ENCODE results near the gene ADAR. TPM values are rescaled to one million over a fixed set of nuclear protein-coding genes. Genes with fewer than 3 reads are reported as not detected.

ADAR gene
- total and polyA plus RNA-seq, 4 donors = 27.1 to 141 (median 107) TPM

DNA sequence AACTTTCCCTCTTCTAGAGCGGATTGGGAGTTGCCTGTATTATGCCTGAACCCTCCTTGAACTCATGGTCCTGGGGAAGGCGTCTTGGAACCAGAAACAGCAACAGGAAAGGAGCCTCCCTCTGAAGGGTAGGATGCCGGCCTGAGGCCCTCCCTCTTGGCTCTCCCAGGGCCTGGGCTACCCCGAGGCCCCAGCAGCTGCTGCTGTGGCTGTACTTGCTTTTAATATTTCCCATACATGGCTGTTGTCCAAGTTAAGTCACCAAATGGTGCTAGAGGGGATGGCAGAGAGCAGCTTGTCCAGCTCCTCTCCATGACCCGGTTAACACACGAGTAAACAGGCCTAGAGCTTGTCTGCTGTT is 29.9 kb downstream of the ADAR start:
- Histone ChIP-seq H3K4me1 (ENCODE audit: control insufficient read depth in 5 of 5, insufficient read depth in 5 of 5, low read length in 5 of 5) (peaks cover 0 to 9% (median 5%) of the 10 kb centered on the region in 5 donors), H3K27ac (ENCODE audit: low read depth in 1 of 2, low read length in 1 of 2) (peak overlapping the region in 1 of 2 donors; percentile 6), H3K9me3 (ENCODE audit: control insufficient read depth in 4 of 4, insufficient read depth in 3 of 4, low read length in 3 of 4) (no peaks in the 10 kb centered on the region), H3K27me3 (ENCODE audit: control insufficient read depth in 3 of 3, insufficient read depth in 3 of 3, low read length in 2 of 3) (no peaks in the 10 kb centered on the region), H3K9ac (ENCODE audit: insufficient read depth in 1 of 2, low read length in 2 of 2) (no peak overlapping the region), H3K4me3 (no peak overlapping the region), H3K36me3 (ENCODE audit: control insufficient read depth in 4 of 4, insufficient read depth in 4 of 4, low read length in 4 of 4) (peaks cover 6 to 36% (median 16%) of the 10 kb centered on the region in 4 donors)
- DNase-seq = peak; percentile 61 to 69 (median 63)
- 48 to 63% methylated on average over 6 of the region's 6 CpGs for WGBS, 2 donors
- TF ChIP-seq, protein P1, sequence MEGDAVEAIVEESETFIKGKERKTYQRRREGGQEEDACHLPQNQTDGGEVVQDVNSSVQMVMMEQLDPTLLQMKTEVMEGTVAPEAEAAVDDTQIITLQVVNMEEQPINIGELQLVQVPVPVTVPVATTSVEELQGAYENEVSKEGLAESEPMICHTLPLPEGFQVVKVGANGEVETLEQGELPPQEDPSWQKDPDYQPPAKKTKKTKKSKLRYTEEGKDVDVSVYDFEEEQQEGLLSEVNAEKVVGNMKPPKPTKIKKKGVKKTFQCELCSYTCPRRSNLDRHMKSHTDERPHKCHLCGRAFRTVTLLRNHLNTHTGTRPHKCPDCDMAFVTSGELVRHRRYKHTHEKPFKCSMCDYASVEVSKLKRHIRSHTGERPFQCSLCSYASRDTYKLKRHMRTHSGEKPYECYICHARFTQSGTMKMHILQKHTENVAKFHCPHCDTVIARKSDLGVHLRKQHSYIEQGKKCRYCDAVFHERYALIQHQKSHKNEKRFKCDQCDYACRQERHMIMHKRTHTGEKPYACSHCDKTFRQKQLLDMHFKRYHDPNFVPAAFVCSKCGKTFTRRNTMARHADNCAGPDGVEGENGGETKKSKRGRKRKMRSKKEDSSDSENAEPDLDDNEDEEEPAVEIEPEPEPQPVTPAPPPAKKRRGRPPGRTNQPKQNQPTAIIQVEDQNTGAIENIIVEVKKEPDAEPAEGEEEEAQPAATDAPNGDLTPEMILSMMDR (IDR thresholded peaks at IDR 0.05; ENCODE audit: control extremely low read depth, extremely low read depth) = no peak
- ATAC-seq (ENCODE audit: insufficient read depth, low FRiP score) = no peak

- Histone ChIP-seq H3K9me3 (ENCODE audit: control insufficient read depth in 4 of 4, insufficient read depth in 3 of 4, low read length in 3 of 4) (no peaks in the 10 kb centered on the region), H3K9ac (ENCODE audit: insufficient read depth in 1 of 2, low read length in 2 of 2) (no peak overlapping the region), H3K4me1 (ENCODE audit: control insufficient read depth in 5 of 5, insufficient read depth in 5 of 5, low read length in 5 of 5) (peaks cover 0 to 9% (median 5%) of the 10 kb centered on the region in 5 donors), H3K36me3 (ENCODE audit: control insufficient read depth in 4 of 4, insufficient read depth in 4 of 4, low read length in 4 of 4) (peaks cover 6 to 31% (median 10%) of the 10 kb centered on the region in 4 donors), H3K4me3 (no peak overlapping the region), H3K27me3 (ENCODE audit: control insufficient read depth in 3 of 3, insufficient read depth in 3 of 3, low read length in 2 of 3) (no peaks in the 10 kb centered on the region), H3K27ac (ENCODE audit: low read depth in 1 of 2, low read length in 1 of 2) (peak overlapping the region in 1 of 2 donors; percentile 6)
- TF ChIP-seq, protein P1 (IDR thresholded peaks at IDR 0.05; ENCODE audit: control extremely low read depth, extremely low read depth) = no peak
- ATAC-seq (ENCODE audit: insufficient read depth, low FRiP score) (no peak), DNase-seq (no peak)
- whole genome bisulfite sequencing, 2 donors = 69 to 73% methylated on average over 7 of the region's 7 CpGs
Measured at GRCh38 chr1:154577346-154578057, 30.5 kb downstream of the ADAR start.

DNA sequence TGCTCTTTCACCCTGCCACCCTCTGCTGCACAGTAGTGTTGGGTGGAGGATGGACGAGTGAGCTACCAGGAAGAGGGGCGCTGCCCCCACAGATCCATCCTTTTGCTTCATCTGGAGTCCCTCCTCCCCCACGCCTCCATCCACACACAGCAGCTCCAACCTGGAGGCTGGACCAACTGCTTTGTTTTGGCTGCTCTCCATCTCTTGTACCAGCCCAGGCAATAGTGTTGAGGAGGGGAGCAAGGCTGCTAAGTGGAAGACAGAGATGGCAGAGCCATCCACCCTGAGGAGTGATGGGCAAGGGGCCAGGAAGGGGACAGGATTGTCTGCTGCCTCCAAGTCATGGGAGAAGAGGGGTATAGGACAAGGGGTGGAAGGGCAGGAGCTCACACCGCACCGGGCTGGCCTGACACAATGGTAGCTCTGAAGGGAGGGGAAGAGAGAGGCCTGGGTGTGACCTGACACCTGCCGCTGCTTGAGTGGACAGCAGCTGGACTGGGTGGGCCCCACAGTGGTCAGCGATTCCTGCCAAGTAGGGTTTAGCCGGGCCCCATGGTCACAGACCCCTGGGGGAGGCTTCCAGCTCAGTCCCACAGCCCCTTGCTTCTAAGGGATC is 31.9 kb downstream of the ADAR start:
- ATAC-seq (ENCODE audit: insufficient read depth, low FRiP score) (no peak), DNase-seq (no peak)
- no peaks in the 10 kb centered on the region for H3K9me3 ChIP-seq (ENCODE audit: control insufficient read depth in 4 of 4, insufficient read depth in 3 of 4, low read length in 3 of 4)
- H3K36me3 ChIP-seq (ENCODE audit: control insufficient read depth in 4 of 4, insufficient read depth in 4 of 4, low read length in 4 of 4) = peaks cover 0 to 24% (median 6%) of the 10 kb centered on the region in 4 donors
- no peak overlapping the region for H3K9ac ChIP-seq (ENCODE audit: insufficient read depth in 1 of 2, low read length in 2 of 2)
- TF ChIP-seq, protein P1 (IDR thresholded peaks at IDR 0.05; ENCODE audit: control extremely low read depth, extremely low read depth) = no peak
- H3K27me3 ChIP-seq (ENCODE audit: control insufficient read depth in 3 of 3, insufficient read depth in 3 of 3, low read length in 2 of 3) = no peaks in the 10 kb centered on the region
- WGBS, 2 donors = 76 to 80% methylated on average over 8 of the region's 8 CpGs
- H3K4me1 ChIP-seq (ENCODE audit: control insufficient read depth in 5 of 5, insufficient read depth in 5 of 5, low read length in 5 of 5) = peaks cover 0 to 9% (median 5%) of the 10 kb centered on the region in 5 donors
- H3K4me3 ChIP-seq = no peak overlapping the region
- no peak overlapping the region for H3K27ac ChIP-seq (ENCODE audit: low read depth in 1 of 2, low read length in 1 of 2)

Measured in lung (tissue), 12 donors.